Thyroid gland (tissue), 4 donors: ENCODE measurements around the gene KCNMA1.

Experiments used
- CTCF ChIP-seq, 6 experiments: fragments of 200-600 bp in 3 of 6; fragments of 450-650 bp in 3 of 6; sonication (generic) in 3 of 6; IDR thresholded peaks; one replicate each; pipeline ENCODE4 v1.5.1; 2016 to 2019; ENCODE audit warnings: antibody characterized with exemption in 6 of 6, mild to moderate bottlenecking in 2 of 6, inconsistent platforms in 1 of 6, moderate library complexity in 1 of 6
- POLR2A ChIP-seq, 2 donors: fragments of 450-650 bp; IDR thresholded peaks; one replicate each; pipeline ENCODE4 v1.6.1; 2017; ENCODE audit warnings: antibody characterized with exemption in 2 of 2, mild to moderate bottlenecking in 2 of 2, moderate library complexity in 1 of 2

- no peak for TF ChIP-seq CTCF (IDR thresholded peaks at IDR 0.05)
- no peak for TF ChIP-seq POLR2A (IDR thresholded peaks at IDR 0.05)
These were observed 594.2 kb downstream of the KCNMA1 start for GRCh38 chr10:77043420-77043763.
